SIG-M5 (cell line): Measurements from ENCODE around the gene NT5C2.
"Not testable (repeated sequence)": the region's sequence is repeated elsewhere in the genome, so short reads cannot be mapped to it uniquely, and the experiment has no call there.

Source experiments
- DNase-seq: peaks from one replicate; lab custom pipeline; 2025; lab: John Stamatoyannopoulos, UW

NT5C2 gene

GRCh38 chr10:103193107-103193819 is at the start of gene NT5C2:
Gene NT5C2, minus strand, starts transcription at chr10:103193272. Its CDS starts 18,314 bp downstream, at chr10:103174958.
- DNase-seq, result no peak

- DNase-seq, result no peak
Observed at GRCh38 chr10:103241262-103242011, 48.4 kb upstream of the NT5C2 start.

- no peak for DNase-seq
Observed at GRCh38 chr10:103238506-103239252, 45.6 kb upstream of the NT5C2 start.

GRCh38 chr10:103235775-103236174 is 42.7 kb upstream of the NT5C2 start:
- no peak for DNase-seq

GRCh38 chr10:103232772-103233488 is 39.9 kb upstream of the NT5C2 start:
- no peak for DNase-seq

- no peak for DNase-seq
Observed at GRCh38 chr10:103232131-103232673, 39.1 kb upstream of the NT5C2 start.

- DNase-seq, result no peak
Observed at GRCh38 chr10:103231047-103231551, 38.0 kb upstream of the NT5C2 start.

GRCh38 chr10:103227416-103227815 is 34.3 kb upstream of the NT5C2 start:
- no peak for DNase-seq

GRCh38 chr10:103225939-103226338 is 32.9 kb upstream of the NT5C2 start:
- no peak for DNase-seq

- DNase-seq, result not testable (repeated sequence)
Observed at GRCh38 chr10:103224721-103225120, 31.6 kb upstream of the NT5C2 start.

- DNase-seq, result no peak
Observed at GRCh38 chr10:103224133-103224532, 31.1 kb upstream of the NT5C2 start.

GRCh38 chr10:103216362-103216761 is 23.3 kb upstream of the NT5C2 start:
- DNase-seq, result not testable (repeated sequence)

- DNase-seq, result no peak
Observed at GRCh38 chr10:103215601-103216000, 22.5 kb upstream of the NT5C2 start.

GRCh38 chr10:103210262-103210661 is 17.2 kb upstream of the NT5C2 start:
- not testable (repeated sequence) for DNase-seq

GRCh38 chr10:103207643-103208042 is 14.6 kb upstream of the NT5C2 start:
- not testable (repeated sequence) for DNase-seq

GRCh38 chr10:103207141-103207540 is 14.1 kb upstream of the NT5C2 start:
- no peak for DNase-seq

GRCh38 chr10:103206715-103207114 is 13.6 kb upstream of the NT5C2 start:
- DNase-seq, result not testable (repeated sequence)

- DNase-seq, result not testable (repeated sequence)
Observed at GRCh38 chr10:103205401-103205800, 12.3 kb upstream of the NT5C2 start.

GRCh38 chr10:103204353-103205255 is 11.5 kb upstream of the NT5C2 start:
- no peak for DNase-seq

GRCh38 chr10:103203466-103203865 is 10.4 kb upstream of the NT5C2 start:
- no peak for DNase-seq
